ENCODE data around the gene TRIM2. TPM values are rescaled to one million over a fixed set of nuclear protein-coding genes. Genes with fewer than 3 reads are reported as not detected.

Gene TRIM2
- total and polyA plus RNA-seq, 2 experiments from 2014 or later, result 22.0 to 61.5 TPM

- no peaks in the 10 kb centered on the region for H3K4me1 ChIP-seq (ENCODE audit: insufficient read depth)
- Mint-ChIP-seq H3K4me1 (peaks cover 4% of the 10 kb centered on the region; the same call in 1 of the 3 replicates), H3K4me3 (no peak overlapping the region), H3K27ac (no peak overlapping the region), H3K9me3 (peaks cover 9% of the 10 kb centered on the region), H3K27me3 (ENCODE audit: insufficient read depth, low read depth, poor library complexity) (no peaks in the 10 kb centered on the region), H3K36me3 (ENCODE audit: low read depth) (peaks cover 44% of the 10 kb centered on the region)
- peaks cover 20% of the 10 kb centered on the region for H3K36me3 ChIP-seq (ENCODE audit: insufficient read depth)
- no peak overlapping the region for H3K4me3 ChIP-seq
- H3K27ac ChIP-seq (ENCODE audit: low read depth), result no peak overlapping the region
- no peak overlapping the region for H3K4me2 ChIP-seq
- no peaks in the 10 kb centered on the region for H4K20me1 ChIP-seq (replicated peaks; ENCODE audit: insufficient read depth)
- no peaks in the 10 kb centered on the region for H3F3A ChIP-seq (replicated peaks; ENCODE audit: low read depth)
- H3K79me2 ChIP-seq (replicated peaks; ENCODE audit: insufficient read depth), result 0 out of 2 replicates have a peak, but pooled peaks cover 6% of the 10 kb centered on the region
- H2AFZ ChIP-seq, result no peak overlapping the region
- TF ChIP-seq ZNF114 (CRISPR knock-in tag; IDR thresholded peaks at IDR 0.05) (no peak), NANOG (IDR thresholded peaks at IDR 0.05; ENCODE audit: borderline replicate concordance) (no peak), ZNF331 (CRISPR knock-in tag; IDR thresholded peaks at IDR 0.05; ENCODE audit: low read depth) (no peak), STAT1 (IDR thresholded peaks at IDR 0.05; ENCODE audit: unreplicated experiment) (no peak), POLR2AphosphoS5 (IDR thresholded peaks at IDR 0.05; ENCODE audit: low read depth) (no peak)
- TF ChIP-seq, protein P1, sequence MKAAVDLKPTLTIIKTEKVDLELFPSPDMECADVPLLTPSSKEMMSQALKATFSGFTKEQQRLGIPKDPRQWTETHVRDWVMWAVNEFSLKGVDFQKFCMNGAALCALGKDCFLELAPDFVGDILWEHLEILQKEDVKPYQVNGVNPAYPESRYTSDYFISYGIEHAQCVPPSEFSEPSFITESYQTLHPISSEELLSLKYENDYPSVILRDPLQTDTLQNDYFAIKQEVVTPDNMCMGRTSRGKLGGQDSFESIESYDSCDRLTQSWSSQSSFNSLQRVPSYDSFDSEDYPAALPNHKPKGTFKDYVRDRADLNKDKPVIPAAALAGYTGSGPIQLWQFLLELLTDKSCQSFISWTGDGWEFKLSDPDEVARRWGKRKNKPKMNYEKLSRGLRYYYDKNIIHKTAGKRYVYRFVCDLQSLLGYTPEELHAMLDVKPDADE (IDR thresholded peaks at IDR 0.05), result no peak
- no peak for DNase-seq (ENCODE audit: low spot score)
- no peaks in the 10 kb centered on the region for H3K9me2 ChIP-seq (ENCODE audit: insufficient read depth)
- no peak for ATAC-seq
- H3K27me3 ChIP-seq (ENCODE audit: insufficient read depth), result no peaks in the 10 kb centered on the region
Observed at GRCh38 chr4:153281476-153281875, 77.2 kb downstream of the TRIM2 start.

DNA sequence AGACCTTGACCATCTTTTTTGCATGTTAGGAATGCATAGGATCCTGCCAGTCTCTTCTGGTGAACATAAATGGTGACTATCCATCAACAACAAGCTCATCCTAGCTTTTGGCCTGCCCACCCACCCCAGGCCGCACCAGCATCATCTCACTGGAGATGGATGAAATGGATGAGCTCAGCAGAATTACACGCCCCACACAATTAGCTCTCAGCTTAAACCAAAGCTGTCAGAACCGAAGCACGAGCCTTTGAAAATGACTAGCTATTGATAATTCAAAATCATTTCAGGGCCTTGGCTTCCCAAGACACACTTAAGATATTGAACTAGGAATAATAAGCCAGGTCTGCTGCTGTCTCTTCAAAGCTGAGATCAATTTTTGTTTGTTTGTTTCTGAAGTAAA lies 77.8 kb downstream of the TRIM2 start:
- Histone ChIP-seq H4K20me1 (replicated peaks; ENCODE audit: insufficient read depth) (no peaks in the 10 kb centered on the region), H3K4me3 (no peak overlapping the region), H3K79me2 (replicated peaks; ENCODE audit: insufficient read depth) (0 out of 2 replicates have a peak, but pooled peaks cover 6% of the 10 kb centered on the region), H3K9me2 (ENCODE audit: insufficient read depth) (no peaks in the 10 kb centered on the region), H3K27ac (ENCODE audit: low read depth) (no peak overlapping the region), H3K36me3 (ENCODE audit: insufficient read depth) (peaks cover 14% of the 10 kb centered on the region), H3K4me2 (no peak overlapping the region), H3F3A (replicated peaks; ENCODE audit: low read depth) (no peaks in the 10 kb centered on the region), H3K27me3 (ENCODE audit: insufficient read depth) (no peaks in the 10 kb centered on the region), H2AFZ (no peak overlapping the region), H3K4me1 (ENCODE audit: insufficient read depth) (no peaks in the 10 kb centered on the region)
- H3K4me3 Mint-ChIP-seq, result no peak overlapping the region
- H3K27ac Mint-ChIP-seq, result no peak overlapping the region
- peaks cover 9% of the 10 kb centered on the region for H3K9me3 Mint-ChIP-seq
- H3K4me1 Mint-ChIP-seq, result peaks cover 3% of the 10 kb centered on the region; the same call in 1 of the 3 replicates
- peaks cover 42% of the 10 kb centered on the region for H3K36me3 Mint-ChIP-seq (ENCODE audit: low read depth)
- H3K27me3 Mint-ChIP-seq (ENCODE audit: insufficient read depth, low read depth, poor library complexity), result no peaks in the 10 kb centered on the region
- DNase-seq (ENCODE audit: low spot score), result no peak
- no peak for ATAC-seq
- TF ChIP-seq, protein P2, sequence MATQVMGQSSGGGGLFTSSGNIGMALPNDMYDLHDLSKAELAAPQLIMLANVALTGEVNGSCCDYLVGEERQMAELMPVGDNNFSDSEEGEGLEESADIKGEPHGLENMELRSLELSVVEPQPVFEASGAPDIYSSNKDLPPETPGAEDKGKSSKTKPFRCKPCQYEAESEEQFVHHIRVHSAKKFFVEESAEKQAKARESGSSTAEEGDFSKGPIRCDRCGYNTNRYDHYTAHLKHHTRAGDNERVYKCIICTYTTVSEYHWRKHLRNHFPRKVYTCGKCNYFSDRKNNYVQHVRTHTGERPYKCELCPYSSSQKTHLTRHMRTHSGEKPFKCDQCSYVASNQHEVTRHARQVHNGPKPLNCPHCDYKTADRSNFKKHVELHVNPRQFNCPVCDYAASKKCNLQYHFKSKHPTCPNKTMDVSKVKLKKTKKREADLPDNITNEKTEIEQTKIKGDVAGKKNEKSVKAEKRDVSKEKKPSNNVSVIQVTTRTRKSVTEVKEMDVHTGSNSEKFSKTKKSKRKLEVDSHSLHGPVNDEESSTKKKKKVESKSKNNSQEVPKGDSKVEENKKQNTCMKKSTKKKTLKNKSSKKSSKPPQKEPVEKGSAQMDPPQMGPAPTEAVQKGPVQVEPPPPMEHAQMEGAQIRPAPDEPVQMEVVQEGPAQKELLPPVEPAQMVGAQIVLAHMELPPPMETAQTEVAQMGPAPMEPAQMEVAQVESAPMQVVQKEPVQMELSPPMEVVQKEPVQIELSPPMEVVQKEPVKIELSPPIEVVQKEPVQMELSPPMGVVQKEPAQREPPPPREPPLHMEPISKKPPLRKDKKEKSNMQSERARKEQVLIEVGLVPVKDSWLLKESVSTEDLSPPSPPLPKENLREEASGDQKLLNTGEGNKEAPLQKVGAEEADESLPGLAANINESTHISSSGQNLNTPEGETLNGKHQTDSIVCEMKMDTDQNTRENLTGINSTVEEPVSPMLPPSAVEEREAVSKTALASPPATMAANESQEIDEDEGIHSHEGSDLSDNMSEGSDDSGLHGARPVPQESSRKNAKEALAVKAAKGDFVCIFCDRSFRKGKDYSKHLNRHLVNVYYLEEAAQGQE (IDR thresholded peaks at IDR 0.05; ENCODE audit: unreplicated experiment), result no peak
- TF ChIP-seq EZH2 (IDR thresholded peaks at IDR 0.05; ENCODE audit: low read depth, unreplicated experiment) (no peak), STAT1 (IDR thresholded peaks at IDR 0.05; ENCODE audit: unreplicated experiment) (no peak), JUNB (IDR thresholded peaks at IDR 0.05; ENCODE audit: unreplicated experiment) (no peak), ZNF462 (CRISPR knock-in tag; IDR thresholded peaks at IDR 0.05) (no peak), NANOG (IDR thresholded peaks at IDR 0.05; ENCODE audit: borderline replicate concordance) (no peak), ZNF331 (CRISPR knock-in tag; IDR thresholded peaks at IDR 0.05; ENCODE audit: low read depth) (no peak), EZH2phosphoT487 (IDR thresholded peaks at IDR 0.05; ENCODE audit: unreplicated experiment) (no peak), POLR2AphosphoS5 (IDR thresholded peaks at IDR 0.05; ENCODE audit: low read depth) (no peak)
